ENCODE results near the gene HSFX4. TPM values are rescaled to one million over a fixed set of nuclear protein-coding genes. Genes with fewer than 3 reads are reported as not detected.
"Not testable (repeated sequence)": the region's sequence is repeated elsewhere in the genome, so short reads cannot be mapped to it uniquely, and the experiment has no call there.

The HSFX4 gene
- total RNA-seq, 4 donors from 2014 or later: not detected

- Histone ChIP-seq H3K27me3 (no peaks in the 10 kb centered on the region), H3K9me3 (no peaks in the 10 kb centered on the region), H3K4me1 (peaks cover 0 to 13% (median 4%) of the 10 kb centered on the region in 3 donors), H3K36me3 (peaks cover 0 to 7% of the 10 kb centered on the region in 2 donors), H3K27ac (peak overlapping the region; percentile 92 to 98 (median 95)), H3K4me3 (peak overlapping the region; percentile 61 to 71)
- ATAC-seq: peak; percentile 9
- WGBS, 2 donors (ENCODE audit: low coverage in 1 of 2): 0% methylated on average over 2 of the region's 50 CpGs; no CpG with 5 or more reads in 1 of the 2 donors
- no peak for TF ChIP-seq CTCF (IDR thresholded peaks at IDR 0.05)
Measured at GRCh38 chrX:149938881-149939654, 9.7 kb downstream of the HSFX4 start.

GRCh38 chrX:149939655-149939904 lies 10.2 kb downstream of the HSFX4 start:
- 0% methylated on average over 5 of the region's 17 CpGs; no CpG with 5 or more reads in 1 of the 2 donors for WGBS, 2 donors (ENCODE audit: low coverage in 1 of 2)
- peaks cover 0 to 2% of the 10 kb centered on the region in 2 donors for H3K36me3 ChIP-seq
- peaks cover 0 to 13% (median 4%) of the 10 kb centered on the region in 3 donors for H3K4me1 ChIP-seq
- H3K27me3 ChIP-seq: no peaks in the 10 kb centered on the region
- TF ChIP-seq CTCF (IDR thresholded peaks at IDR 0.05) (no peak), POLR2A (IDR thresholded peaks at IDR 0.05) (no peak), EP300 (IDR thresholded peaks at IDR 0.05) (no peak), POLR2AphosphoS5 (IDR thresholded peaks at IDR 0.05) (no peak)
- peak overlapping the region; percentile 92 to 98 (median 95) for H3K27ac ChIP-seq
- H3K4me3 ChIP-seq: peak overlapping the region; percentile 61 to 71
- no peaks in the 10 kb centered on the region for H3K9me3 ChIP-seq
- ATAC-seq: peak; percentile 41

- 0% methylated on average over 11 of the region's 27 CpGs; no CpG with 5 or more reads in 1 of the 2 donors for WGBS, 2 donors (ENCODE audit: low coverage in 1 of 2)
Measured at GRCh38 chrX:149939905-149940673, 10.7 kb downstream of the HSFX4 start.

GRCh38 chrX:149940674-149941024 lies 11.3 kb downstream of the HSFX4 start:
- H3K27ac ChIP-seq: peak overlapping the region in 3 of 4 donors; percentile 60 to 93 (median 72)
- not testable (repeated sequence) for H3K9me3 ChIP-seq, H3K36me3 ChIP-seq, H3K27me3 ChIP-seq, ATAC-seq
- peak in 3 of 4 experiments; percentile 52 to 72 (median 59) for TF ChIP-seq CTCF (IDR thresholded peaks at IDR 0.05)
- peak overlapping the region in 1 of 2 donors; percentile 28 for H3K4me3 ChIP-seq
- H3K4me1 ChIP-seq: peaks cover 0 to 13% (median 4%) of the 10 kb centered on the region in 3 donors
- WGBS, 2 donors (ENCODE audit: low coverage in 1 of 2): no CpG with 5 or more reads among the region's 11 CpGs

More at GRCh38 chrX:149939905-149940673, 10.7 kb downstream of the HSFX4 start:
- Histone ChIP-seq H3K36me3 (peaks cover 0 to under 1% of the 10 kb centered on the region in 2 donors), H3K4me3 (peak overlapping the region; percentile 61 to 71), H3K4me1 (peaks cover 0 to 13% (median 4%) of the 10 kb centered on the region in 3 donors), H3K9me3 (no peaks in the 10 kb centered on the region), H3K27me3 (no peaks in the 10 kb centered on the region), H3K27ac (peak overlapping the region; percentile 92 to 98 (median 95))
- no peak for TF ChIP-seq EP300 (IDR thresholded peaks at IDR 0.05)
- TF ChIP-seq POLR2A (IDR thresholded peaks at IDR 0.05): peak; percentile 7 to 29
- TF ChIP-seq CTCF (IDR thresholded peaks at IDR 0.05): no peak
- peak; percentile 82 for ATAC-seq

- not testable (repeated sequence) for H3K4me3 ChIP-seq, H3K9me3 ChIP-seq, H3K27ac ChIP-seq, ATAC-seq, H3K27me3 ChIP-seq, H3K4me1 ChIP-seq
- 75 to 87% methylated on average over 8 of the region's 11 CpGs for WGBS, 2 donors (ENCODE audit: low coverage in 1 of 2)
- H3K36me3 ChIP-seq: peaks cover 0 to 39% of the 10 kb centered on the region in 2 donors
Measured at GRCh38 chrX:149945087-149945670, 15.8 kb downstream of the HSFX4 start.

GRCh38 chrX:149945820-149946219 lies 16.4 kb downstream of the HSFX4 start:
- not testable (repeated sequence) for H3K27ac ChIP-seq, H3K27me3 ChIP-seq, ATAC-seq, H3K4me1 ChIP-seq, H3K4me3 ChIP-seq, H3K9me3 ChIP-seq
- whole genome bisulfite sequencing, 2 donors (ENCODE audit: low coverage in 1 of 2): no CpG with 5 or more reads among the region's 9 CpGs
- peaks cover 0 to 39% of the 10 kb centered on the region in 2 donors for H3K36me3 ChIP-seq

- peaks cover 0 to 39% of the 10 kb centered on the region in 2 donors for H3K36me3 ChIP-seq
- H3K4me1 ChIP-seq, H3K9me3 ChIP-seq, H3K27ac ChIP-seq, H3K27me3 ChIP-seq, H3K4me3 ChIP-seq, ATAC-seq: not testable (repeated sequence)
- no CpG with 5 or more reads among the region's 3 CpGs for WGBS, 2 donors (ENCODE audit: low coverage in 1 of 2)
Measured at GRCh38 chrX:149946932-149947331, 17.6 kb downstream of the HSFX4 start.
